ENCODE results near the gene TFPI. TPM values are rescaled to one million over a fixed set of nuclear protein-coding genes. Genes with fewer than 3 reads are reported as not detected.

The TFPI gene
- total and polyA plus RNA-seq, 12 donors, result 12.6 to 51.0 (median 21.0) TPM

DNA sequence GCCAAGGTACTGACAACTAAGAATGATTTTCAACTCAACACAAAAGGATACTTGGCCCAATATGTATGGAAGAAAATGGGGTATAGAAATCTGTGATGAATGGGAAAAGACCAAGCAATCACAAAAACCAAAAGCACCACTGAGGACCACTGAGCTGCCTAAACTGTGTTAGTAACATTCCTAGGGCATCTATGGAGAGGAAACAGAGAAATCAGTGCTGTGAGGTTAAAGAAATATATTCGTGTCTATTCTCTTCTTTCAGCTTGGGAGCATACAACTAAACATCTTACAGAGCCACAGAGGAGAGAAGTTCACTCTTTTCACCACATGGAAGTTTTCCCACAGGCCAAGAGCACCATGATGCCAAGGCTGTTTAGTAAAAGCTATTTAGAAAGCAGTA lies 58.9 kb downstream of the TFPI start:
- peaks cover 0 to 6% (median 0%) of the 10 kb centered on the region in 9 donors for H3K4me1 ChIP-seq
- peaks cover 0 to 57% (median 0%) of the 10 kb centered on the region in 9 donors for H3K36me3 ChIP-seq
- H3K4me3 ChIP-seq, result no peak overlapping the region
- WGBS, 2 donors, result 72 to 84% methylated on average over 1 of the region's 1 CpG
- H3K9me3 ChIP-seq, result peaks cover 0 to 18% (median 0%) of the 10 kb centered on the region in 11 donors
- DNase-seq (no peak), ATAC-seq (no peak)
- intact Hi-C loops (cut with DNase I), result loop anchor here in 4 of 10 donors (5.0 to 10.0 kb wide), 3 partner anchors 349 to 1019 kb away; no protein-coding TSS in a partner anchor
- H3K27ac ChIP-seq, result no peak overlapping the region
- TF ChIP-seq CTCF (IDR thresholded peaks at IDR 0.05), result no peak
- H3K27me3 ChIP-seq, result no peaks in the 10 kb centered on the region

DNA sequence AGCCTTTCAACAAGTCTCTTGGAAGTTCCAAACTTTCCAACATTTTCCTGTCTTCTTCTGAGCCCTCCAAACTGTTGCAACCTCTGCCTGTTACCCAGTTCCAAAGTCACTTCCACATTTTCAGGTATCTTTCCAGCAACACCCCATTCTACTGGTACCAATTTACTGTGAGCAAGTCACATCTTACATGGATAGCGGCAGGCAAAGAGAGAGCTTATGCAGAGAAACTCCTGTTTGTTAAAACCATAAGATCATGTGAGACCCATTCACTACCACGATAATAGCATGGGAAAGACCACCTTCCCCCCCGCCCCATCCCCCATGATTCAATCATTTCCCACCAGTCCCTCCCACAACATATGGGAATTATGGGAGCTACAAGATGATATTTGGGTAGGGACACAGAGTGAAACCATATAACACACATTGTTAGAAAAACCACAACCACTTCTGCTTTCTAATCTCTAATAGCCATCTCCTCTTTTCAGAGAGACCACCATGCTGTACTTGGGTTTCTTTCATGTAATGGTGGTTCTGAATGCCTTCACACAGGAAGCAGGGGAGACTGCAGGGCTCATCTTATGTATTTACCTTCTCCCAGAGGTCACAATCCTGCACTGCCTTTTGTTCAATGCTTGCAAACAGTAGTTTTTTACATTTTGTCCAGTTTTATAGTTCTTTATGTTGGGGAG lies 60.2 kb downstream of the TFPI start:
- Histone ChIP-seq H3K4me3 (no peak overlapping the region), H3K27ac (no peak overlapping the region), H3K4me1 (peaks cover 0 to 6% (median 0%) of the 10 kb centered on the region in 9 donors), H3K9me3 (peaks cover 0 to 18% (median 0%) of the 10 kb centered on the region in 11 donors), H3K27me3 (no peaks in the 10 kb centered on the region), H3K36me3 (peaks cover 0 to 57% (median 0%) of the 10 kb centered on the region in 9 donors)
- ATAC-seq (no peak), DNase-seq (no peak)
- no peak for TF ChIP-seq CTCF (IDR thresholded peaks at IDR 0.05)
- WGBS, 2 donors, result 93 to 96% methylated on average over 3 of the region's 3 CpGs
- intact Hi-C loops (cut with DNase I), result loop anchor here in 3 of 10 donors (10.0 kb wide), 2 partner anchors 351 to 1021 kb away; no protein-coding TSS in a partner anchor

GRCh38 chr2:187493180-187493579 lies 61.1 kb downstream of the TFPI start:
- ATAC-seq (no peak), DNase-seq (no peak)
- intact Hi-C loops (cut with DNase I), result loop anchor here in 3 of 10 donors (10.0 kb wide), 2 partner anchors 352 to 1022 kb away; no protein-coding TSS in a partner anchor
- H3K27ac ChIP-seq, result no peak overlapping the region
- peaks cover 0 to 18% (median 0%) of the 10 kb centered on the region in 11 donors for H3K9me3 ChIP-seq
- H3K4me1 ChIP-seq, result peaks cover 0 to 6% (median 0%) of the 10 kb centered on the region in 9 donors
- H3K36me3 ChIP-seq, result peaks cover 0 to 57% (median 0%) of the 10 kb centered on the region in 9 donors
- 79 to 86% methylated on average over 5 of the region's 5 CpGs for WGBS, 2 donors
- TF ChIP-seq CTCF (IDR thresholded peaks at IDR 0.05), result no peak
- H3K4me3 ChIP-seq, result no peak overlapping the region
- H3K27me3 ChIP-seq, result no peaks in the 10 kb centered on the region

DNA sequence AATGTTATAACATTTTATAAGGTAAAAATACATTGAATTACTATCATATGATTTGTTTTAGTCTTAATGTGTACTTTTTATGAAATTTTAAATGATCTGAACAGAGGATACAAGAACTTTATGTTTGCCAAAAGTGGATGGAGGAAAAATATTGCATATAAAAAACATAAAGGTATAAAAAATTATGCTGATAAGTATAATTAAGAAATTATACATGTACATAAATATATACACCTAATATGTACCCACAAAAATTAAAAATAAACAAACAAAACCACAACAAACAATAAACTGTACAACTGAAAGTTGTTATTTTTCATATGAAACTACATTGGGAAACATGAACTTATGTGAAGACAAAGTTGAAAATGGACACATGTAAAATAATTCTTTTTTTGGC lies 68.0 kb downstream of the TFPI start:
- no peak for DNase-seq
- Histone ChIP-seq H3K4me1 (peaks cover 0 to 26% (median 3%) of the 10 kb centered on the region in 9 donors), H3K27me3 (no peaks in the 10 kb centered on the region), H3K4me3 (no peak overlapping the region), H3K27ac (no peak overlapping the region), H3K36me3 (peaks cover 0 to 38% (median 0%) of the 10 kb centered on the region in 9 donors), H3K9me3 (no peaks in the 10 kb centered on the region)
- intact Hi-C loops (cut with DNase I), result no loop called here
- no peak for TF ChIP-seq CTCF (IDR thresholded peaks at IDR 0.05)
- ATAC-seq, result no peak
